ENCODE data around the gene PIK3C2A. TPM values are rescaled to one million over a fixed set of nuclear protein-coding genes. Genes with fewer than 3 reads are reported as not detected.

The PIK3C2A gene
- total and polyA plus RNA-seq, 2 donors (not counting 3 experiments of a cell fraction or from before 2014, with no cell fraction given), result 33.7 to 142 TPM

DNA sequence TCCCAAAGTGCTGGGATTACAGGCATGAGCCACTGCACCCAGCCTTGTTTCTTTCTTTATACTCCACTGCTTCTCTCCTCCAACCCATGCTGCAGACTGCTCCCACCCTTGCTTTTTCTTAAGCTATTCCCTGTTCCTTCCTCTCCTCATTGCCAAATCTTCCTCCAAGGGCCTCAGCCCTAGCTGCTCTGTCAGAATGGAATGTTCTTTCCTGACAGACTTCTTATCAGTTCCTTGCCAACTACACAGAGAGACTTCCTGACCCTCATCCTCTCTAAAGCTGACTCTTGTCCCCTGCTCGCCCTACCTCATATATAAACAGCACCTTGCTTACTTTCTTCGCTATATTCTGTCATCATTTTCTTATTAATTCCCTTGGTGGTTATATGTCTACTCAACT lies 16.9 kb upstream of the PIK3C2A start:
- POLR2A ChIA-PET, result interaction anchor here (0.6 to 4.0 kb wide), 3 partner anchors 11 to 17 kb away, joined by 3 to 36 read pairs (median 4); partner anchors contain the start of gene PIK3C2A
- intact Hi-C loops (cut with micrococcal nuclease), result loop anchor here (1.0 kb wide), 1 partner anchor 15 kb away; no protein-coding TSS in a partner anchor

More for the DNA sequence above, 16.9 kb upstream of the PIK3C2A start:
- no peaks in the 10 kb centered on the region for H3K27me3 ChIP-seq (ENCODE audit: control insufficient read depth in 2 of 2, insufficient read depth in 2 of 2, low read length in 2 of 2)
- dilution Hi-C loops (cut with MboI; ENCODE audit: extremely low pct_ligation_motif_present, low sequenced_read_pairs), result no loop called here
- H2AFZ ChIP-seq (ENCODE audit: low read depth, low read length), result peak overlapping the region; percentile 5
- no peak overlapping the region for H3K4me3 ChIP-seq (replicated peaks in 1 of 3; ENCODE audit: insufficient read depth in 1 of 3, low read depth in 1 of 3, low read length in 3 of 3)
- H3K4me2 ChIP-seq (ENCODE audit: insufficient read depth, low read length), result peak overlapping the region; percentile 82
- no peaks in the 10 kb centered on the region for H3K36me3 ChIP-seq (ENCODE audit: control insufficient read depth in 2 of 2, extremely low read depth in 1 of 2, insufficient read depth in 2 of 2, low read length in 2 of 2)
- no peak overlapping the region for H3K9ac ChIP-seq (replicated peaks; ENCODE audit: extremely low read depth, insufficient read depth, low read length)
- H3K4me1 ChIP-seq (ENCODE audit: control insufficient read depth, extremely low read depth, insufficient read depth, low read length), result peaks cover 20% of the 10 kb centered on the region
- CTCF ChIA-PET, result interaction anchor here (0.9 to 1.6 kb wide), 7 partner anchors 13 to 303 kb away, joined by 3 to 7 read pairs (median 4); partner anchors contain the start of gene PIK3C2A
- H3K27ac ChIP-seq (ENCODE audit: insufficient read depth, low read depth, low read length), result no peak overlapping the region
- H4K20me1 ChIP-seq (replicated peaks; ENCODE audit: control insufficient read depth, extremely low read depth, insufficient read depth, low read length), result no peaks in the 10 kb centered on the region
- no peaks in the 10 kb centered on the region for H3K9me1 ChIP-seq (replicated peaks; ENCODE audit: control insufficient read depth, extremely low read depth, insufficient read depth, low read length)
- no peaks in the 10 kb centered on the region for H3K79me2 ChIP-seq (ENCODE audit: control insufficient read depth, insufficient read depth, low read length)
- DNase-seq (ENCODE audit: low read depth, low spot score) (peak; percentile 60), FAIRE-seq (peak; percentile 84)
- TF ChIP-seq, protein P1, sequence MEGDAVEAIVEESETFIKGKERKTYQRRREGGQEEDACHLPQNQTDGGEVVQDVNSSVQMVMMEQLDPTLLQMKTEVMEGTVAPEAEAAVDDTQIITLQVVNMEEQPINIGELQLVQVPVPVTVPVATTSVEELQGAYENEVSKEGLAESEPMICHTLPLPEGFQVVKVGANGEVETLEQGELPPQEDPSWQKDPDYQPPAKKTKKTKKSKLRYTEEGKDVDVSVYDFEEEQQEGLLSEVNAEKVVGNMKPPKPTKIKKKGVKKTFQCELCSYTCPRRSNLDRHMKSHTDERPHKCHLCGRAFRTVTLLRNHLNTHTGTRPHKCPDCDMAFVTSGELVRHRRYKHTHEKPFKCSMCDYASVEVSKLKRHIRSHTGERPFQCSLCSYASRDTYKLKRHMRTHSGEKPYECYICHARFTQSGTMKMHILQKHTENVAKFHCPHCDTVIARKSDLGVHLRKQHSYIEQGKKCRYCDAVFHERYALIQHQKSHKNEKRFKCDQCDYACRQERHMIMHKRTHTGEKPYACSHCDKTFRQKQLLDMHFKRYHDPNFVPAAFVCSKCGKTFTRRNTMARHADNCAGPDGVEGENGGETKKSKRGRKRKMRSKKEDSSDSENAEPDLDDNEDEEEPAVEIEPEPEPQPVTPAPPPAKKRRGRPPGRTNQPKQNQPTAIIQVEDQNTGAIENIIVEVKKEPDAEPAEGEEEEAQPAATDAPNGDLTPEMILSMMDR (IDR thresholded peaks at IDR 0.05; ENCODE audit: extremely low read depth in 1 of 2, insufficient read depth in 1 of 2, low read depth in 1 of 2, low read length in 2 of 2), result no peak
- TF ChIP-seq, protein P2, sequence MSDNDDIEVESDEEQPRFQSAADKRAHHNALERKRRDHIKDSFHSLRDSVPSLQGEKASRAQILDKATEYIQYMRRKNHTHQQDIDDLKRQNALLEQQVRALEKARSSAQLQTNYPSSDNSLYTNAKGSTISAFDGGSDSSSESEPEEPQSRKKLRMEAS (IDR thresholded peaks at IDR 0.05; ENCODE audit: insufficient read depth, insufficient read length), result no peak
- no peak for TF ChIP-seq MYC (IDR thresholded peaks at IDR 0.05; ENCODE audit: low read depth, low read length)
- no peak for TF ChIP-seq EZH2 (IDR thresholded peaks at IDR 0.05; ENCODE audit: borderline replicate concordance, low read depth, low read length, severe bottlenecking)
- peak; percentile 55 for TF ChIP-seq POLR2AphosphoS5 (IDR thresholded peaks at IDR 0.05; ENCODE audit: insufficient read depth, low read depth, low read length)
- TF ChIP-seq FOS (IDR thresholded peaks at IDR 0.05; ENCODE audit: borderline replicate concordance, insufficient read depth, low read length), result no peak
- no peak for TF ChIP-seq JUN (IDR thresholded peaks at IDR 0.05; ENCODE audit: borderline replicate concordance, insufficient read depth, insufficient read length, low read depth)
- no peak for TF ChIP-seq POLR2A (IDR thresholded peaks at IDR 0.05; ENCODE audit: low read depth, low read length)
- peak; percentile 86 for TF ChIP-seq GATA2 (IDR thresholded peaks at IDR 0.05; ENCODE audit: insufficient read depth, insufficient read length, low read depth, low read length)
- H3K9me3 ChIP-seq (replicated peaks; ENCODE audit: control insufficient read depth, insufficient read depth, low read length), result no peaks in the 10 kb centered on the region
- no TSS peak for BruUV-seq (replicated peaks)
